ENCODE measurements around the gene MROH8.

- TF ChIP-seq CTCF (IDR thresholded peaks at IDR 0.05) (no peak), POLR2AphosphoS5 (IDR thresholded peaks at IDR 0.05; ENCODE audit: insufficient read depth in 1 of 2, low read depth in 1 of 2) (no peak)
Observed at GRCh38 chr20:37066168-37066567, 113.2 kb downstream of the MROH8 start.

Data from vagina (tissue), 2 donors.